ENCODE measurements around the gene MPDZ. TPM values are rescaled to one million over a fixed set of nuclear protein-coding genes. Genes with fewer than 3 reads are reported as not detected.
"Not testable (repeated sequence)": the region's sequence is repeated elsewhere in the genome, so short reads cannot be mapped to it uniquely, and the experiment has no call there.

MPDZ gene
- total RNA-seq, 2 experiments from 2014 or later = not detected

DNA sequence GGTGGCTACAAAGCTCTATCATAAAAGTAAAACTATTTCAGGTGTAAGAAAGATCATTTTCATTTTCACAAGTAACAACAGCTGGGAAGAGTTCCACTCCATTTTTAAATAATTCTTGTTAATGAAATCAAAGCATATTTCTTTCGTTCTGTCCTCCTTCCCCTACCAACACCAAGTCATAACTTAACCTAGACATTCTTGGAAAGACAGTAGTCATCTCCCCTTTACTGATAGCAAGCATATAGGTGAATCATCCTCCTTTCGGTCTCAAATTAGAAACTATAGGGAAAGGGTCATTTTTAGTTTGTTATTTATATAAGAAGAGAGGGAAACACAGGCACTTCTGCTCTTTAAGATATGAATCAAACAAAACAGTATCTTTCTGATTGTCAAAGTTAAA is 38.2 kb downstream of the MPDZ start:
- Mint-ChIP-seq H3K27ac (no peak overlapping the region), H3K4me1 (ENCODE audit: low read depth) (no peaks in the 10 kb centered on the region), H3K36me3 (ENCODE audit: low read depth) (no peaks in the 10 kb centered on the region), H3K4me3 (no peak overlapping the region), H3K27me3 (ENCODE audit: low read depth) (no peaks in the 10 kb centered on the region), H3K9me3 (peaks cover 1% of the 10 kb centered on the region)
- DNase-seq = no peak
- intact Hi-C loops (cut with micrococcal nuclease) = no loop called here
- CTCF ChIA-PET = no interaction called here

DNA sequence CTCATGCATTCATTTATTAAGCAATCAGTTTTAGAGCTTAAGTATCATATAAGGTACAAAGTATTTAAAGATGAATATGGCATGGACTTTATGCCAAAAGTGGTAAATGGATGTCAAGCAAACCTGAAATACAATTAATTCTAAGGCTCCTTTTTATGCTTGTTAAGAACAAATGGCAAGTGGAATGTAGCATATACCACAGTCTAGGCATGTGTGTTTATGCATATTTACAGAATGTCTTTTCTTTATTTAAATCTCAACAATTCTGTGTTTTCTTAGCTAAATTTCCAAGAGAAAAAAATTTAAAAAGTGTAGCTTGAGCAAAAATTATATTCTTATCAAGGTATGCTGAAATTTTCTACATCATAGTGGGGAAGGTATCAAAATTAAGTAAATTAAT is 39.8 kb downstream of the MPDZ start:
- CTCF ChIA-PET = no interaction called here
- no peak for DNase-seq
- Mint-ChIP-seq H3K27ac (no peak overlapping the region), H3K4me1 (ENCODE audit: low read depth) (no peaks in the 10 kb centered on the region), H3K27me3 (ENCODE audit: low read depth) (no peaks in the 10 kb centered on the region), H3K9me3 (peaks cover 1% of the 10 kb centered on the region), H3K36me3 (ENCODE audit: low read depth) (no peaks in the 10 kb centered on the region), H3K4me3 (no peak overlapping the region)
- intact Hi-C loops (cut with micrococcal nuclease) = no loop called here

DNA sequence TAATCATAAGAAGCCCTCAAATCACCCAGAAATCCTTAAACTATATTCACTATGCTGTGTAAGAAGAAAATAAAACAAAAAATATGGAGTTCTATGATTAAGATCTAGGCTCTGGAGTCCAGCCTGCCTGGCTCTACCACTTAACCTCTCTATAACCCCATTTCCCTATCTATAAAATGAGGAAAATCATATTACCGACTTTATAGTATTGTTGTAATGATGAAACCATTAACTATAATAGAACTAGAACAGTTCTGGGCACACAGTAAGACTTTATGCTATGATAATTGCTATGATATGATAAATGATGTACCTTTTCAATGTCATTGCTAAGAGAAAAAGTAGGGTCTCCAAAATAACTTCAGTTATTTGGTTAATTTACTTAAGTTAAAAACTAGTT is 40.3 kb downstream of the MPDZ start:
- Mint-ChIP-seq H3K4me1 (ENCODE audit: low read depth) (no peaks in the 10 kb centered on the region), H3K4me3 (no peak overlapping the region), H3K36me3 (ENCODE audit: low read depth) (no peaks in the 10 kb centered on the region), H3K9me3 (peaks cover 1% of the 10 kb centered on the region), H3K27me3 (ENCODE audit: low read depth) (no peaks in the 10 kb centered on the region), H3K27ac (no peak overlapping the region)
- CTCF ChIA-PET = no interaction called here
- intact Hi-C loops (cut with micrococcal nuclease) = no loop called here
- no peak for DNase-seq

DNA sequence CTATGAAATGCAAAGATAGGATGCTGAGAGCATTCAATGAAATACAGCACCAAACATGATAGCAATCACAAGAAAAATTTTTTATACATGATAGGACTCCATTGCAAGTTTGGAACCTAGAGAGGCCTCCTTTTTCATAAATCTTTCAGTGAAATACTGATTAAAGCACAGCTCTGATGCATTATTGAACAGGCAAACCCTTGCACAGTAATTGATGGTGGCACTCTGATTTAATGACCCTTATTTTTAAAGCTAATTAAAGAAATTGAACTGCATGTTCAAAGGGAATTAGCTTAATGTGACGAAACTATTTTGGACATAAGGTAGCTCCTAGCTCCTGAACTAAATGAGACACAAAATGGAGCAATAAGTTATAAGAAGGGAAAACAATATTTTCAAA is 44.6 kb downstream of the MPDZ start:
- Mint-ChIP-seq H3K4me1 (ENCODE audit: low read depth) (no peaks in the 10 kb centered on the region), H3K36me3 (ENCODE audit: low read depth) (no peaks in the 10 kb centered on the region), H3K9me3 (no peaks in the 10 kb centered on the region), H3K4me3 (no peak overlapping the region), H3K27ac (no peak overlapping the region), H3K27me3 (ENCODE audit: low read depth) (no peaks in the 10 kb centered on the region)
- CTCF ChIA-PET = no interaction called here
- DNase-seq = no peak
- intact Hi-C loops (cut with micrococcal nuclease) = no loop called here

DNA sequence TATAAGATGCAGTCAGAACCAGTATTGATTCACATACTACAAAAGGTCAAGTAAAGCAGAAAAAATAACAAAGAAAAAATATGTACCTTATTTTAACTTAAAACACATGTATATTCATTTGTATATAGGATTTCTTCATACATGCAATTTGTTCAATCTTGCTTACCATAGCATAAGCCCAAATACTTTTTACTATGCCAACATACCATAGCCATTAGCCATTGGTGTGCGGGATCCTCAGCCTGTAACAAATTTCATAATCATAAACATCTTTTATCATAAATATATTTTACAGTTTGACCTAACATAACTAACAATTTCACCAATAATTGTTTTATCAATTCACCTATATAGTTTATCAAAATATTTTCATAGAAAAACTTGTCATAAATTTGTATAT is 51.1 kb downstream of the MPDZ start:
- intact Hi-C loops (cut with micrococcal nuclease) = no loop called here
- H3K9me3 Mint-ChIP-seq = peaks cover 5% of the 10 kb centered on the region
- H3K27me3 Mint-ChIP-seq (ENCODE audit: low read depth) = no peaks in the 10 kb centered on the region
- no peaks in the 10 kb centered on the region for H3K4me1 Mint-ChIP-seq (ENCODE audit: low read depth)
- H3K27ac Mint-ChIP-seq = no peak overlapping the region
- DNase-seq = no peak
- H3K36me3 Mint-ChIP-seq (ENCODE audit: low read depth) = no peaks in the 10 kb centered on the region
- CTCF ChIA-PET = no interaction called here
- H3K4me3 Mint-ChIP-seq = no peak overlapping the region

DNA sequence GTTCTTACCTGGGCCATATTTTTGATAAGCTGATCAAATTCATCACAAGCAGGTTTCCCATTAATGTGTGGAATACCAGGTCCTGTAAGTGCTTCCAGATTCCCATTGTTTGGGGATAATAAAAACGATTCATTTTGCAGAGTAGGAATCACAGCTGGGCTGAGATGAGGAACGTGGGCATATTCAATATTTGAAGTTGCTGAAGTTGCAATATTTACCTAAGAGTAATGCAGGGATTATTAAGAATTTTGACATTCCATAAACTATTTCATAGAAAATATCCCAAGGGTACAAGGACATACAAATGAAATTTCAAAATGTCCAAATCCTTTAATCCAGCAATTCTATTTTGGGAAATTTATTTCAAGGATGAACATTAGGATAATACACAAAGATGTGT is 55.1 kb downstream of the MPDZ start:
- no peak for DNase-seq
- peaks cover 5% of the 10 kb centered on the region for H3K9me3 Mint-ChIP-seq
- no peak overlapping the region for H3K27ac Mint-ChIP-seq
- intact Hi-C loops (cut with micrococcal nuclease) = no loop called here
- H3K4me1 Mint-ChIP-seq (ENCODE audit: low read depth) = no peaks in the 10 kb centered on the region
- no peaks in the 10 kb centered on the region for H3K27me3 Mint-ChIP-seq (ENCODE audit: low read depth)
- CTCF ChIA-PET = no interaction called here
- no peaks in the 10 kb centered on the region for H3K36me3 Mint-ChIP-seq (ENCODE audit: low read depth)
- H3K4me3 Mint-ChIP-seq = no peak overlapping the region

DNA sequence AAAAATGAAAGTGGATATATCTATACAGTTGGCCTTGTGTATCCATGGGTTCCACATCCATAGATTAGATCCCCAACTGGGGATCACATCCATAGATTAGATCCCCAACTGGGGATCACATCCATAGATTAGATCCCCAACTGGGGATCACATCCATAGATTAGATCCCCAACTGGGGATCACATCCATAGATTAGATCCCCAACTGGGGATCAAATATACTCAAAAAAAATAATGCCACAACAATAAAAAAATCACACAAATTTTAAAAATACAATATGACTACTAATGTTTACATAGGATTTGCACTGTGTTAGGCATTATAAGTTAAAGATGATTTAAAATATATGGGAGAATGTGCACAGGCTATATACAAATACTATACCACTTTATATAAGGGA is 56.8 kb downstream of the MPDZ start:
- H3K27ac Mint-ChIP-seq; H3K27me3 Mint-ChIP-seq (ENCODE audit: low read depth); H3K4me3 Mint-ChIP-seq; H3K4me1 Mint-ChIP-seq (ENCODE audit: low read depth); intact Hi-C loops (cut with micrococcal nuclease); CTCF ChIA-PET; H3K36me3 Mint-ChIP-seq (ENCODE audit: low read depth); DNase-seq; H3K9me3 Mint-ChIP-seq: not testable (repeated sequence)

DNA sequence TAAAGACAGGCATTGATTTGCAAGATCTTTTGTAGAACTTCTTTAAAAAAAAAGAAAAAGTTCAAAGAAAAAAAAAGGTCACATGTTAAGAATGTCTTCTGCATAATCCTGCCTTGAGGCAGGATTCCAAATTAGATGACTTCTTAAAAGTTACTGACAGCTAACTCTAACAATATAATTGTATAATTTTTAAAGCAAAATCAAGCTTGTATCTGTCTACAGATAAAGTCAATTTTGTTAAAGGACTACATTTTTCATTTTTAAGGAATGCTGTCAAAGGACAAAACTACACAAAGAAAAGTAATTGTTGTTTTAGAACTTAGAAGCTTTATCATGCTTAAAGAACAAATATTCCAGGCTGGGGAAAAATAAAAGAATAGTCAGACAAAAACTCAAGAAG is 57.8 kb downstream of the MPDZ start:
- Mint-ChIP-seq H3K27ac (no peak overlapping the region), H3K4me3 (no peak overlapping the region), H3K27me3 (ENCODE audit: low read depth) (no peaks in the 10 kb centered on the region), H3K36me3 (ENCODE audit: low read depth) (no peaks in the 10 kb centered on the region), H3K9me3 (peaks cover 5% of the 10 kb centered on the region), H3K4me1 (ENCODE audit: low read depth) (no peaks in the 10 kb centered on the region)
- CTCF ChIA-PET = no interaction called here
- intact Hi-C loops (cut with micrococcal nuclease) = no loop called here
- DNase-seq = no peak

DNA sequence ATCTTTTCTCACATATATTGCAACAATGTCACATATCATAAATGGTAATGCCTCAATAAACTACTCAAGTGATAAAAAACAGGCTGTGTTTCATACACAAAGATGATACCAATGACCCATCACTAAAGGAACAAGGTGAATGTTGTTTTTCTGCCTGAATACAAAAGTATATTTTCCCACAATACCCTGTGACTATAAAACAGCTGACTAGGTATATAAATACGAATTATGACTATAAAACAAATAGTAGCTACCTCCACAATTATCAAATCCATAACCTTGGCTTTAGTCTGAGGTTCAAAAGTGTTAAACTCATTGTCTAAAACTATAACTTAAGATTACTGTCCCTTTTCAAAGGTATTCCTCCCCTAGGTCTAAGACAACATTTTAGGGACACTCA is 58.7 kb downstream of the MPDZ start:
- H3K36me3 Mint-ChIP-seq (ENCODE audit: low read depth) = no peaks in the 10 kb centered on the region
- H3K27ac Mint-ChIP-seq = no peak overlapping the region
- peaks cover 2% of the 10 kb centered on the region for H3K9me3 Mint-ChIP-seq
- no peaks in the 10 kb centered on the region for H3K27me3 Mint-ChIP-seq (ENCODE audit: low read depth)
- no peaks in the 10 kb centered on the region for H3K4me1 Mint-ChIP-seq (ENCODE audit: low read depth)
- H3K4me3 Mint-ChIP-seq = no peak overlapping the region
- CTCF ChIA-PET = no interaction called here
- intact Hi-C loops (cut with micrococcal nuclease) = no loop called here
- no peak for DNase-seq

DNA sequence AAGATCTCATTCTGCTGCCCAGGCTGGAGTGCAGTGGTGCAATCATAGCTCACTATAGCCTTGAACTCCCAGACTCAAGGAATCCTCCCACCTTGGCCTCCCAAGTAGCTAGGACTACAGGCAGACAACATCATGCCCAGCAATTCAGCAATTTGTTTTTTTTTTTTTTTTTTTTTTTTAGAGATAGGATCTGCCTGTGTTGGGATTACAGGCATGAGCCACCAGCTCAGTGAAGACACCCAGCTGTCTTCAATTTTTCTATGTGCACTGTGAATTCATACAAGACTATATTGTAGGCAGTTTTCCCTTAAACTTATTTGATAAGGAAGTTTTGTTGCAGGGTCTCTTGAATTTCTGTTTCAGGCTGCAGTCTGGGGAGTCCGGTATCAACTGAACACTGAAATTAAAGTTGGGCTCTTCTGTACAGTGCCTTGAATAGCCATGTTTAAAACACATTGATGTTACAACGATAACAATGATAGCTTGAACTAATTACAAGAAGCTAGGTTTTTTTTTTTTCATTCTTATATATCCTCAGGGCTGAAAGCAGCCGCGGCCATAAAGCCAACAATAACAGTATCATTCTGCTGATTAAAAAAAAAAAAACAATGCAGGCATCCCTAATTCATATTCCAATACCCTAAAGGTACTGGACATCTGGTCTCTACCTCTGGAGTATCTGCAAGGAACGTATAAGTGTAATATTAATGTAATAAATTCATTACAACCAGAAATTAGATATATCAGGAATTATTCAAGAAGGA is 63.5 kb downstream of the MPDZ start:
- no peak for DNase-seq
- peaks cover 2% of the 10 kb centered on the region for H3K9me3 Mint-ChIP-seq
- CTCF ChIA-PET = no interaction called here
- H3K4me3 Mint-ChIP-seq = no peak overlapping the region
- H3K27ac Mint-ChIP-seq = no peak overlapping the region
- no peaks in the 10 kb centered on the region for H3K4me1 Mint-ChIP-seq (ENCODE audit: low read depth)
- intact Hi-C loops (cut with micrococcal nuclease) = loop anchor here (10.0 kb wide), 1 partner anchor 1139 kb away; no protein-coding TSS in a partner anchor
- no peaks in the 10 kb centered on the region for H3K27me3 Mint-ChIP-seq (ENCODE audit: low read depth)
- H3K36me3 Mint-ChIP-seq (ENCODE audit: low read depth) = no peaks in the 10 kb centered on the region

DNA sequence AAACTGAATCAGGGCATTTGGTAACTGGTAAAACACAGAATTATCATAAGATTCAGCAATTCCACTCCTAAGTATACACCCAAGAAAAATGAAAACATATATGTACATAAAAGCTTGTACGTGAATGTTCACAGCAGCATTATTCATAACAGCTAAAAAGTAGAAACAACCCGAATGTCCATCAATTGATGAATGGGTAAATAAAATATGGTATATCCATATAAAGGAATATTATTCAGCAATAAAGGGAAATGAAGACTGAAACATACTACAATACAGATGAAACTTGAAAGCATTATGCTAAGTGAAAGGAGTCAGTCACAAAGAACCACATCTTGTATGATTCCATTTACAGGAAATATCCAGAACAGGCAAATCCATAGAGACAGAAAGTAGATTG is 65.5 kb downstream of the MPDZ start:
- Mint-ChIP-seq H3K36me3 (ENCODE audit: low read depth) (no peaks in the 10 kb centered on the region), H3K27ac (no peak overlapping the region), H3K4me3 (no peak overlapping the region), H3K4me1 (ENCODE audit: low read depth) (no peaks in the 10 kb centered on the region), H3K27me3 (ENCODE audit: low read depth) (no peaks in the 10 kb centered on the region), H3K9me3 (peaks cover 5% of the 10 kb centered on the region)
- intact Hi-C loops (cut with micrococcal nuclease) = loop anchor here (10.0 kb wide), 1 partner anchor 1141 kb away; no protein-coding TSS in a partner anchor
- CTCF ChIA-PET = no interaction called here
- no peak for DNase-seq

DNA sequence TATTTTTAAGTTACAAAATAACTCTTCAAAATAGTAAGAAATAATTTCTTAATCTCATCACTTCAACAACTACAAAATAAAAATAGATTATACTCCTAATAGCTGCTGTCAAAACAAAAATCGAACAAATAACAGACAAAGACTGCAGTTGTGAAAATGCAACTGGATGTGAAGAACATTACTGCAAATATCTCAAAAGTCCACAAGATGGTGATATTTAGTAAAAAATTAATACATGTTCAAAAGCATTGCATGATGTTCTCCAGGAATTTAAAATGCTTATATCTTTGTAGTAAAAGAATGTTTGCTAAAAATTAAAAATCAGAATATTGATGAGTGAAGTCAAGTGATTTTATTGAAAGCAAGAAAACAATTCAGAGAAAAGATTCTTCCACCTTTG is 66.2 kb downstream of the MPDZ start:
- Mint-ChIP-seq H3K4me1 (ENCODE audit: low read depth) (no peaks in the 10 kb centered on the region), H3K27me3 (ENCODE audit: low read depth) (no peaks in the 10 kb centered on the region), H3K27ac (no peak overlapping the region), H3K36me3 (ENCODE audit: low read depth) (no peaks in the 10 kb centered on the region), H3K4me3 (no peak overlapping the region), H3K9me3 (peaks cover 5% of the 10 kb centered on the region)
- CTCF ChIA-PET = no interaction called here
- no peak for DNase-seq
- intact Hi-C loops (cut with micrococcal nuclease) = loop anchor here (10.0 kb wide), 1 partner anchor 1141 kb away; no protein-coding TSS in a partner anchor

DNA sequence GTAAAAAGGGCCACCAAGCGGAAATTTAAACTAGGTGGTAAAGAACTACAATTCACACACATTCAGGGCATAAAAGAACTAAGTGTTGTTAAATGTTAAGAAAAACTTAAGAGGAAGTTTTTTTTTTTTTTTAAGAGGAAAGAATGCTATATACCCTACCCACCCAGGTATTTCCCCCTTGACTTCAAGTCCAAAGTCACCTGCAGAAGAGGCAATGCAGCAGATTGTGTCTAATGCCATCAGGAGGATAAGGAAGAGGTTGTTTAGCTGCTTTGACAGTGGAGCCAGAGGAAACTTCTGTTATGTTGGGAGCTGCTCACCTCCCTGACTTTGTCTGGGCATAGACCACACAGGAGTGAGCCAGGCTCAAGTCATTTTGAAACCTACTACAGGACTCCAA is 69.2 kb downstream of the MPDZ start:
- no peak for DNase-seq
- intact Hi-C loops (cut with micrococcal nuclease) = loop anchor here (10.0 kb wide), 1 partner anchor 1144 kb away; no protein-coding TSS in a partner anchor
- CTCF ChIA-PET = no interaction called here

More for the DNA sequence above, 69.2 kb downstream of the MPDZ start:
- H3K36me3 Mint-ChIP-seq (ENCODE audit: low read depth) = no peaks in the 10 kb centered on the region
- no peak overlapping the region for H3K27ac Mint-ChIP-seq
- no peaks in the 10 kb centered on the region for H3K4me1 Mint-ChIP-seq (ENCODE audit: low read depth)
- H3K27me3 Mint-ChIP-seq (ENCODE audit: low read depth) = no peaks in the 10 kb centered on the region
- peaks cover 8% of the 10 kb centered on the region for H3K9me3 Mint-ChIP-seq
- H3K4me3 Mint-ChIP-seq = no peak overlapping the region

Data from activated naive CD4-positive, alpha-beta T cell treated with anti-CD3 and anti-CD28 coated beads for 36 hours (primary cell).